Stimulated activated CD8-positive, alpha-beta memory T cell treated with anti-CD3 and anti-CD28 coated beads, Interleukin-7, amount 100 ng/mL, for 1 hour (primary cell): ENCODE data around the gene CABP4.
"Not testable (repeated sequence)": the region's sequence is repeated elsewhere in the genome, so short reads cannot be mapped to it uniquely, and the experiment has no call there.

Experiments
- DNase-seq, 2 donors: peaks; one replicate each; pipeline ENCODE4 v3.0.0-alpha.2; 2020; ENCODE audit warnings: low read depth in 2 of 2

Gene CABP4

DNA sequence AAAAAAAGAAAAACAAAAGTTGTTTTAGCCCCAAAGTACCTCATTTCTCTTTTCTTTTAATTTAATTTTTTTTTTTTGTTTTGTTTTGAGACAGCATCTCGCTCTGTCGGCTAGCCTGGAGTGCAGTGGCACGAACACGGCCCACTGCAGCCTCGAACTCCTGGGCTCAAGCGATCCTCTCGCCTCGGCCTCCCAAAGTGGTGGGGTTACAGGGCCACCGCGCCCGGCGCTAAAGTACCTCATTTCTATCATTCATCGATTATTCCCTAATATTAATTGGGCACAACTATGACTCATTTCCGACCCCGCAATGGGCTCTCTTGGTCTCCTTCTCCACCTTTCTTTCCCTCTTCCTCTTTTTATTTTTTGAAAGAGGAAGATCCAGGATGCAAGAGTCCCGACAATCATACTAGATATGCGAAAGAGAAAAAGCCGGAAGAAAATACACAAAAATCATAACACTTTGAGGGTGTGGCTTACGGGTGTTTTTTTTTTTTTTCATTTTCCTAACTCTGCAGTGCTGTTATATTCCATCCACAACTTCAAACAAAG, 27.2 kb downstream of the CABP4 start:
- no peak for DNase-seq

DNA sequence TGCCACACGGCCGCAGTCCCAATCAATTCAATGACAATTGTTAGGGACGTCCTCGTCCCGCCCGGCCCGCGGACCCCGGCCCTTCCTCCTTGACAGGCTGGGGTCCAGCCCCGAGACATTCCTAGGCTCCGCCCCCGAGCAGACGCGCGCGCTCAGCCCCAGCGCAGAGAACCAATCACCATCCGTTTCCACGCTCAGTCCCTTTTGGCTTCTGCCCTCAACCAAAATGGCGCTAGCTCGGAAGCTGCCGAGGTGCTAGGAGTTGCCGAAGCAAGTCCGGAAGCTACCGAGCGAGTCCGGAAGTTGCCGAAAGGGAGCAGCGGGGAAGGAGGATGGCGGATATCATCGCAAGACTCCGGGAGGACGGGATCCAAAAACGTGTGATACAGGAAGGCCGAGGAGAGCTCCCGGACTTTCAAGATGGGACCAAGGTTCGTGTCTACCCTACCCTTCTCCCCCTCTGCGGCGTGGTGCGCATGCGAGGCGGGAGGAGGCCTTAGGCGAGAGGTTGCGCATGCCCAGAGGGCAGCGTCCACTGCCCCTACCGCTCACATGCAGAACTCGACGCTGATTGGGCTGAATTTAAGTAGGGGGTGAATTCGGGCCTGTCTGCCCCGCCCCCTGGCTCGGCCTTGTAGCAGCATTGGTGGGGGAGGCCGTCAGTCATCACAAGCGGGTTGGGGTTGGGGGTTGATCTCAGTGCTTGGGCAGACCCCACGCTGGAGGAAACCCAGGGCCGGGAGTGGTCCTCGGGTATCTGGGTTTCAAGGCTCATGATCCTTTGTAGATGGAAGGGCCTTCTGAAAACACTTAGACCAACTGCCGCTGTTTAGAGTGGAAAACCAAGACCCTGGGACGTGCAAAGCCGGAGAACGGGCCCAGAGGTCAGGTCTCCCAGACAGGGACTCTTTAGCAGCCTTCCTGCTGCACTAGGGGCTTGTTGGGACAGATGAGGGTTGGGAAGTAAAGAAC, 28.0 kb downstream of the CABP4 start, which contains the start of gene AIP:
TSS of gene AIP (plus strand) at position 200 of the 972 bp plus-strand sequence. CDS start at position 333, 133 bp downstream.
- DNase-seq = peak; percentile 82 to 92

DNA sequence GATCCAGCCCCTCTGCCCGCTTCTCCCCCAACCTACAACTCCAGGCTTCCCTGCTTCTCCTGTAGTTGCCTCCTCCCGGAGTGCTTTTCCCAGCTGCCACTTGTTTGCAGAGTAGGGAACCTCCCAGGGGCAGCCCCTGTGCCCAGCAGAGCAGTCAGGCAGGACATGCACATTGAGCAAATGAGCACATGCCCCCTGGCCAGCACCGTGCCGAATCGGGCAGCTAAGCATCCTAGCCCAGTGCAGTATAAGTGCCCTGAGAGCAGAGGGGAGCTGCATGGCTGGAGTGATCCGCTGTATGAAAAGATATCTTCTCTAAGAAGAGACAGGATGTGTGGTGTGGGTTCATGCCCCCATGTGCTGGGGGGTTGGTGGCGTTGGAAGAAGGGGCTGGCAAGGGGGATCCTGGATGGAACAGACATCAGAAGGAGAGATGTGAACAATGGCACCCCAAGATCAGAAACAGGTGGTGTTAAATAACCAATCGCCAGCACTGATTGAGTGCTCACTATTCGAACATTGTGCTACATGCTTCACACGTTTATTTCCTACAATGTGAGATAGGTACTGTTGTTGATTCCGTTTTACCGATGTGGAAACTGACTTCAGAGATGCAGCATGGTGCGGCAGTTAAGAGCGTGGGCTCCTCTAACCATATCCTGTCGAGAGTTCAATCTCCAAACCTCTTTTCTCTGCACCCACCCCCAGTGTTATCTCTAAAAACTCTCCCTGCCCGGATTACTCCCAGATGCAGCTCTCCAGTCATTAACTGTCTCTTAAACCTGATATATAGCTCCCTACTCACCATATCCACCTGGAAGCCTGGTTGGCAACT, 28.9 kb downstream of the CABP4 start:
- DNase-seq = no peak

DNA sequence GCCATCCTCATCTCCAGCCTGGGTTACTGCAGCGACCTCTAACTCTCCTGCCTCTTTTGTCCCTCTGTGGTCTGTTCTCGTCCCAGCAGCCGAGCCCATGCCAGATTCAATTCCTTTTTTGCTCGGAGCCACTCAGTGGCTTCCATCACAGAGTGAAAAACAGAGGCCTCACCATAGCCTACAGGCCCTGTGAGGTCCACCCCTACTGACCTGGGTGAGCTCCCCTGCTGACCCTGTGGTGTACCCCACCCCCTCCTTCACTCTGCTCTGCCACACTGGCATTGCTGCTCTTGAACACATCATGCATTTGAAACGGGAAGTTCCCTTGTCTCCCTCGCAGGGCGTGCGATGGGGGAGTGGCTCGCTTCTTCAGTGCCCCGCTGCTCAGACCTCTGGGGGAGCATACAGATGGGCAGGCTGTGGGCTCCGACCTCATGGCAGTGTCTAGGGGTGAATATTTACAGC, 29.7 kb downstream of the CABP4 start:
- DNase-seq = no peak

DNA sequence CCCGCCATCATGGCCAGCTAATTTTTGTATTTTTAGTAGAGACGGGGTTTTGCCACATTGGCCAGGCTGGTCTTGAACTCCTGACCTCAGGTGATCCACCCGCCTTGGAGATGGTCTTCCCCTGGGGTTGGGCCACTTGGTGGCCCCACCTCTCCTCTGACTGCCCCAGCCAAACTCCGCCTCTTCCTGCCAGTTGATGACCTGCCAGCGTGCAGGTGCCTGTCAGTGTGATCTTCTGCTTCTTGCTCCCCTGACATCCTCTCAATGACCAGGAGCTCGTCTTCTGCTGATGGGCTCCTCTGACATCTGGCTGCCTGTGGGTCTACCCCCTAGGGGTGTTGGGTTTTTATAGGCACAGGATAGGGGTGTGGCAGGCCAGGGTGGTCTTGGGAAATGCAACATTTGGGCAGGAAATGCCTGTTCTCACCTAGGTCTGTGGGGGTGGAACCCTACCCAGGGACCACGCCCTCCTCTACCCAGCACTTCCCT, 30.8 kb downstream of the CABP4 start:
- not testable (repeated sequence) for DNase-seq

DNA sequence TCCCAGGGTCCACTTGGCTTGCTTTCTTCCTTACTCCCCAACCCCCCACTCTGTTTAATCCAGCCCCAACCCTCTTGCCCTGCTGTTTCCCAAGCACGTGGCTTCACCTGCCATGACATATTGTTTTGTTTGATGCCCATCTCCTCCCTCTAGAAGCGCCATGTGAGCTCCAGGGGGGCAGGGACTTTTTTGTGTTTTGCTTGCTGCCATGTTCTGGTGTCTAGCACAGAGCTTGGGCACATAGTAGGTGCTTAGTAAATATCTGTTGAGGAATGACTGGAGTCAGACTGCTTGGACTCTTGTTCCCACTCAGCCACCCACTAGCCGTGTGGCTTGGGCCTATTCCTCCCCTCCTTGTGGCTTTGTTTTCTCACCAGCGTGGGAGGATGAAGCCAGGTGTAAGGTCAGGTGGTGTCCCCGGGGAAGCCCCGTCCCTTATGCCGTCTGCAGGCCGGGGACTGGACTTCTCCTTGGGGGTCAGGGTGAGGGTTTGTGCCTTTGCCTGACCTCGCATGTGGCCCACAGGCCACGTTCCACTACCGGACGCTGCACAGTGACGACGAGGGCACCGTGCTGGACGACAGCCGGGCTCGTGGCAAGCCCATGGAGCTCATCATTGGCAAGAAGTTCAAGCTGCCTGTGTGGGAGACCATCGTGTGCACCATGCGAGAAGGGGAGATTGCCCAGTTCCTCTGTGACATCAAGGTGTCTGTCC, 31.5 kb downstream of the CABP4 start:
- no peak for DNase-seq

DNA sequence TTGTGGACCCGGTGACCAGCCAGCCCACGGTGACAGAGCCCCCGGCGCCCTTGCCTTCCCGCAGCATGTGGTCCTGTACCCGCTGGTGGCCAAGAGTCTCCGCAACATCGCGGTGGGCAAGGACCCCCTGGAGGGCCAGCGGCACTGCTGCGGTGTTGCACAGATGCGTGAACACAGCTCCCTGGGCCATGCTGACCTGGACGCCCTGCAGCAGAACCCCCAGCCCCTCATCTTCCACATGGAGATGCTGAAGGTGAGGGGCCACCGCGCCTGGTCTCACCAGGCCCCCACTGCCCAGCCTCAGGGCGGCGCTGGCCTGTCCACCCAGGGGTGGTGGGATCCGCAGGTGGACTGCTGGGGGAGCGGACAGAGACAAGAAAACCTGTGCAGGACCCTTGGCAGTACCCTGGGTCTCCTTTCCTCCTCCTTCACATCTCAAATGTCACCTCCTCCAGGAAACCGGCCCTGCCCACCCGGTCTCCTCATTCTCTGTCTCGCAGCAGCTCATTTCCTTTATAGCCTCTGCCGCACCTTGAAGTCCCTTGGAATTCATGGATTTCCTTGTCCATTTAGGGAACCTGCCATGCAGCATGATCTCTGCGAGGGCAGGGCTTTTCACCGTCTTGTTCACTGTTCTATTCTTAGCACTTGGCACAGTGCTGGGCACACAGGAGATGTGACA, 34.2 kb downstream of the CABP4 start:
- no peak for DNase-seq

DNA sequence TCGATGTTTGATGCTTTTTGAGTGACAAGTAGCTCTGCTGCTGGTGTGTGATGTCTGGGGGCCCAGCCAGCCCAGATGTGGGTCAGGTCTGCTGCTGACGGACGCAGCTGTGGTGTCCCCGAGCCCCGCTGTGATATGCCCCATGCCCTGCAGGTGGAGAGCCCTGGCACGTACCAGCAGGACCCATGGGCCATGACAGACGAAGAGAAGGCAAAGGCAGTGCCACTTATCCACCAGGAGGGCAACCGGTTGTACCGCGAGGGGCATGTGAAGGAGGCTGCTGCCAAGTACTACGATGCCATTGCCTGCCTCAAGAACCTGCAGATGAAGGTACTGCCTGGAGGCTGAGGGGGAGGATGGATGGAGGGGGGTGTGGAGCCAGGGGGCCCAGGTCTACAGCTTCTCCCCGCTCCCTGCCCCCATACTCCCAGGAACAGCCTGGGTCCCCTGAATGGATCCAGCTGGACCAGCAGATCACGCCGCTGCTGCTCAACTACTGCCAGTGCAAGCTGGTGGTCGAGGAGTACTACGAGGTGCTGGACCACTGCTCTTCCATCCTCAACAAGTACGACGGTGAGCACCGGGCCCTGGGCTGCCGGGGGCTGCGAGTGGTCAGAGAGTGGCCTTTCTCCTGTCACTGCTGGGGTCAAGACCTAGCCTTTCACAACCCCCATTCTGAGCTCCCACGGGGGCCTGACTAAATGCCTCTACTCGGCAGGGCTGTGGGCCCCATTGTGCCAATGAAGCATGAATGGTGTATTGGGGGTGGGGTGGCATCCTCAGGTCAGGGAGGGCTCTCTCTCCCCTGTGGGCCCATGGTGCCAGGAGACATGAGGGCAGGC, 35.0 kb downstream of the CABP4 start:
- no peak for DNase-seq

DNA sequence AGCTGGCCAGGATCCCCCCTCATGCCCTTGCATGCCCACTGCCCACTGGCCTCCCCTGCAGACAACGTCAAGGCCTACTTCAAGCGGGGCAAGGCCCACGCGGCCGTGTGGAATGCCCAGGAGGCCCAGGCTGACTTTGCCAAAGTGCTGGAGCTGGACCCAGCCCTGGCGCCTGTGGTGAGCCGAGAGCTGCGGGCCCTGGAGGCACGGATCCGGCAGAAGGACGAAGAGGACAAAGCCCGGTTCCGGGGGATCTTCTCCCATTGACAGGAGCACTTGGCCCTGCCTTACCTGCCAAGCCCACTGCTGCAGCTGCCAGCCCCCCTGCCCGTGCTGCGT, 35.5 kb downstream of the CABP4 start:
- no peak for DNase-seq

DNA sequence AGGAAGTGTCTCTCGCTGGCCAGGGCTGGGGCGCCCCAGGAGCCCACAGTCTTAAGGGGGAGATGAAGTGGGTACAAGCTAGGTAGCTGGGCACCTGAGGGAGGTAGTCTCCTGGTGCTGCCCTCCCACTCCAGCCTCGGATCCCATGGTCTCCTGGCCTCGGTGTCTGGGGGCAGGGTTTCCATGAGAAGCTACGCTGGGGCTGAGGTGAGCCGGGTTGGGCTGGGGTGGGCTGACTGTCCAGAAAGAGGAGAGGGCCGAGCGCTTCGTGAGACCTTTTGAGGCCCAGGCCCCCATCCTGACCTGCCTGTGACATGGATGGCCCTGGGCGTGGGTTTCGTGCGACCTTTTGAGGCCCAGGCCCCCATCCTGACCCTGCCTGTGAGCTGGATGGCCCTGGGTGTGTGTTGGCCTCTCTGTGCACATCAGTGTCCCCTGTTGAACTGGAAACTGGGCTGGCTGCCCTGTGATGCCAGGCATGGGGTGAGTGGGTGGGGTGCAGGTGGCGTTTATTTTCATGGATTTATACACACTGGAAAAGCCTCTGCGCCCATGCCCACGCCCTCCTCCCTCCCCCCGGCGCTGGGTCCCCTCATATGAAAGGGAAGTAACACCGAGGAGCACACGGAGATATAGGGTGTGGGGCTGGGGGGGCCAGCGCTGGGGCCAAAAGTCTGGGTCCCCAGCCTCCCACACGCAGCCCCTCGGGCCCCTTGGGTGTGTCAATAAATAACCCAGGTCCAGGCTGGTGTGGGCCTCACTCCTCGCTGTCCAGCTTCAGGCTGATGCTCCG, 36.3 kb downstream of the CABP4 start:
- DNase-seq = no peak

DNA sequence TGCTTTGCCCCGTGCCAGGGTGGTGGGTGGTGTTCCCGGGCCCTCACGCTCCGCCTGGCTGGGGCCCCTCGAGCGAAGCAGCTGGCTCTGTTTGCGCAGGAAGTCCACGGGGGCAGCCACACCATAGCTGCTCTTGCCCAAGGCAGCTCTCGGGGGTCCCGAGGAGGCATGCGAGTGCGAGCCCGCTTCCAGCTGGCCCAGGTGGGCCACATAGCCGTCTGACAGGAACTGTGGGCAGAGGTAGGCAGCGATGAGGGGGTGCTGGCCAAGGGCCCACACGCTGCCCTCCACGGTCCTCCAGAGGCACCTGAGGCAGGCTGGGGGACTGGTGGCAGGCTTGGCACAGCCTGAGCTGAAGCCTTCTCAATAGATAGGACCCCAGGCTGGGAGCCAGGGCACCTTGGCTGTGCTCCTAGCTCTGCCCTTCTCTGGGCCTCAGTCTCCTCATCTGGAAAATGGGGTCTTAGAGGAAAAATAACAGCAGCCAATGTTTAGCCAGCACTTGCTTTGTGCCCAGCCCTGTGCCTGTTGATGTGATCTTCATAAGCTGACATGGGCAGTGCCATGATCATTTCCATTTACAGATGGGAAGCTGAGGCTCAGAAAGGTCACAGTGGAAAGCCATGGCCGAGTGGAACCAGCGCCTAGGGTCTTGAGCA, 37.0 kb downstream of the CABP4 start:
- no peak for DNase-seq

DNA sequence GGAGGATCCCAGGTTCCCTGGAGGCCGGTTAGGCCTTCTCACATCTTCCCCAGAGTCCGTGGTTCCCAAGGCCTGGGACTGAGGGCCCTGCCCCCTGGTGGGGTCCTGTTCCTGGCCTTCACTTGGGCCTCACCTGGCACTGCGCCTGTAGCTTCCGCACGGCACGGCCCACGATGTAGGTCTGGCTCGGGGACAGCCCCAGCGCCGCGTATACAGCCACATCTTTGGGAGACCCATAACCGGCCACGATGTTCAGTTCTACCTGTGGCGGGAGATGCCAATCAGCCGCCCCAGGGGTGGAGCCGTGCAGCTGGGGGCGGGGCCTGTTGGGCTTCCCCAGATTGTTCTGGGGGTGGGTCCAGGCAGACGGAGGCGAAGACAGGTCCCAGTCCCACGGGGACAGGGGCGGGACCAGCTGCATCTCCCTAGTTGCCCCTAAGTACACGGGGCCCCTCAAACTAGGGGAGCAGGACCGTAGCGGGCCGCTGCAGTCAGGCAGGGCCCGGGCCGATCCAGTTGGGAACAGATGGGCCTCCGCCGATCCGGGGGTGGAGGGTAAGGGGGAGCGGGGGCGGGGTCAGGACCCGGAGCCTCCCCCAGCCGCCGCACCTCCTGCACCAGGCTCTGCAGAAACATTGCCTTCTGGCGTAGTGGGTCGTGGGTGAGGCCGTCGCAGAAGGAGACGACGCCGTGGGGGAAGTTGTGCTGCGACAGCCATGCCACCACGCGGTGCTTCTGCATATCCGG, 37.8 kb downstream of the CABP4 start:
- no peak for DNase-seq

DNA sequence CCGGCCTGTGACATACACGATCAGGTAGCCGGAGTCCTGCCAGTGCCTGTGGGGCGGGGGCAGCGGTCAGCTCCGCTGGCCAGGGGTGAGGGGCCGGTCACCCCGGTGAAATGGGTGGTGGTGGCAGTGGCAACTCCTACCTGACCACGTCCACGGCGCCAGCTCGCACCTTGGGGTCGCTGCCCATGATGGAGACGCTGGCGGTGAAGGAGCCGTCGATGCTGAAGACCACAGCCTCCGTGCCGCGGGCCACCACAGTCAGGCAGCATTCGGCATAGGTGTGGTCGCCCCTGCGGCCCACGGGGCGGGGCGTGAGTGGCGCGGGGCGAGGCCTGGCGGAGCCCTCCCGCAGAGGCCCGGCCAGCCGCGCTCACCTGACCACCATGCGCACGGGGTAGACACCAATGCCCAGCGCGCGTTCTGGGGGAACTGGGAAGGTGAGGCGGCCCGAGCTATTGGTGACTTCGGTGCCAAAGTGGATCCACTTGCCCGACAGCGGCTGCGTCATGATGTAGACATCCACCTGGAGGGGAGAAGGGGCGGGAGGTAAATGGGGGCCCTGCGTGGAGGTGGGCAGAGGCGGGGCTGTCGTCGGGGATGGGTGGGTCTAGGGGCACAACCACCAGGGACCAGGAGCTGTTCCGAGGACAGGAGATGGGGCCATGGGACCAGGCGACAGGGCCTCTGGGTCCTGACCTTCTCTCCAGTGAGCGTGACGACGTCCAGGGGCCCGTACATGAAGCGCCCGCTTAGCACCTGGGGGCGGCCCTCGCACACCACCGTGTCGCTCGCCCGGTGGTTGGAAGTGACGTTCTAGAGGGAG, 38.6 kb downstream of the CABP4 start:
- no peak for DNase-seq

DNA sequence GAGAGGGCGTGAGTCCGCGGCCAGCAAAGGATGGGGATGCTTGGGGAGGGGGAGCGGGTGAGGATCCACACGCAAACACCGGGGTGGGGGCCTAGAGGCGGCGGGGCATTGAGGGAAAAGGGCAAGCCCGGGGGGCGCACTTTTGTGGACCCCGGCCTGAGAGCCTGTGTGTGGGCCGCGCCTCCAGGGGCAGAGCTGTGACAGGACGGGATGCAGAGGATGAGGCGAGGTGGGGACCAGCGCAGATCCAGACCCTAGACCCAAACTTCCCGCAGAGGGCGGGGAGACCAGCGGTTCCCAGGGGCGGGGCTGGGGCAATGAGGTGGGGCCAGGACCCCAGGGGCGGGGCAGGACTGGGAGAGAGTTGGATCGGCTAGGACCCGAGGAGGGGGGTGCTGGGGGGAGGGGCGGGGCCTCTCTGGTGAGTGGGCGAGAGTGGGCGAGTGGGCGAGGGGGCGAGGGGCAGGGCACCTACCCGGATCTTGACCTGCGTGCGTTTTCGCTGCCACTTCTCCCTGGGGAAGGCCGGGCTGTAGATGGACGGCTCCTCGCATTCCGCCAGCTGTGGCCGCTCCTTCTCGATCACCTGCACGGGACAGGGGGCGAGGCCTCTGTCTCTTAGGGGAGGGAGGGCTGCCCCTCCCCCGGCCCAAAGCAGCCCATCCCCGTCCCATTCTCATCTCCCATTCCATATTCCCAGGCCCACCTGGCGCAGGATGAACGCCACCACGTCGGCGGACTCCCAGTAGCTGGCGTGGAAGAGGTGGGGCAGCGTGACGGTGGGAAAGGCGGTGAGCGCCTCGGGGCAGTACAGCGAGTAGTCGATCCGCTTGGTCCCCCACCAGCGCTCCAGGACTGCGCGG, 39.4 kb downstream of the CABP4 start:
- DNase-seq = no peak

DNA sequence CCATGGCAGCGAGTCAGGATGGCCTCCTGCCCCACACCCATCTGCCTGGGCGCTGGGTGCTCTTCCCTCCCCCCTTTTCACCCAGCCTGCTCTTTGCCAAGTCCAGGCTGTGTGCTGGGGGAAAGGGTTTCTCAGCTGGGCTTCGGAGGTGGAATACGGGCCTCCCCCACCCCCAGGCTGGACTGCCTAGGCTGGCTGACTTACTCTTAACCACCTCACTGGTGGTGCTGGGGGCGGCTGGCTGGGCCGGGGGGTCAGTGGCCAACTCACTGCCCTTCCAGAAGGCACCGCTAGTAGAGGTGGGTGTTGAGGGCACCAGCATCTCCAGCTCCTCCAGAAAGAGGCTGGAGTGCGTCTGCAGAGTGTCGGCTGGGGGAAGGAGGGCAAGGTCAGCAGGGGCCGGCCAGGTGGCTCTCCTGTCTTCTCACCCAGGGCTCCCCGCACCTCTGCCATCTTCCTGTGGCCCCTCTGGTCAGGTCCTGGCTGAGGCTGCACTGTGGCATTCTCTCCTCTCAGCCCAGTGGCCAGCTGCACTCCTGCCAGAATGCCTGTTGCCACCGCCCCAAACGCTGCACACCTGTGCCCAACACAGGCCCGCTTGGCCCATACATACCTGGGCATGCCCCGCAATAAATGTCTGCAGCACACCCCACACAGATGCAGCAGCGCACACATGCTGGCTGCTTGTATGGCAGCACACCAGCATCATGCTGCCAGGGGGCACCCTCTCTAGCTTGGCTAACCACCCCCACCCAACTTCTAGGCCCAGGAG, 40.3 kb downstream of the CABP4 start:
- DNase-seq = no peak
